NCI-H146 treated with DMSO at 0.1 percent for 48 hours (cell line): Measurements from ENCODE around the gene P2RX7.
"Not testable (repeated sequence)": the region's sequence is repeated elsewhere in the genome, so short reads cannot be mapped to it uniquely, and the experiment has no call there.

Experiments
- DNase-seq: peaks from one replicate; lab custom pipeline; 2025; ENCODE audit not compliant: unreplicated experiment; lab: John Stamatoyannopoulos, UW

Gene P2RX7

GRCh38 chr12:121170151-121170550 is 37.5 kb downstream of the P2RX7 start:
- no peak for DNase-seq

GRCh38 chr12:121170611-121171260 is 38.1 kb downstream of the P2RX7 start:
- no peak for DNase-seq

DNA sequence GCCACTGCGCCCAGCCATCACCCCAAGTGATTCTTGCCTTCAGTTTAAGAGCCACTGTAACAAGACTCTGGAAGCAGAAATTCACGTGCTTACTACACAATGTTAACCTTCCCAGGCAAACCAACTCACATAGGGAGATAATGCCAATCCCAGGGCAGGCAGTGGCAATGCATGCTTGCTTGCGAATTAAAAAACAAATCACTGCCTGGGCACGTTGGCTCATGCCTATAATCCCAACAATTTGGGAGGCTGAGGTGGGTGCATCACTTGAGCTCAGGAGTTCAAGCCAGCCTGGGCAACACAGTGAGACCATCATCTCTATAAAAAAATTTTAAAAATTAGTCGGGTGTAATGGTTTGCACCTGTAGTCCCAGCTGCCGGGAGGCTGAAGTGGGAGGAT is 39.5 kb downstream of the P2RX7 start:
- DNase-seq = no peak

DNA sequence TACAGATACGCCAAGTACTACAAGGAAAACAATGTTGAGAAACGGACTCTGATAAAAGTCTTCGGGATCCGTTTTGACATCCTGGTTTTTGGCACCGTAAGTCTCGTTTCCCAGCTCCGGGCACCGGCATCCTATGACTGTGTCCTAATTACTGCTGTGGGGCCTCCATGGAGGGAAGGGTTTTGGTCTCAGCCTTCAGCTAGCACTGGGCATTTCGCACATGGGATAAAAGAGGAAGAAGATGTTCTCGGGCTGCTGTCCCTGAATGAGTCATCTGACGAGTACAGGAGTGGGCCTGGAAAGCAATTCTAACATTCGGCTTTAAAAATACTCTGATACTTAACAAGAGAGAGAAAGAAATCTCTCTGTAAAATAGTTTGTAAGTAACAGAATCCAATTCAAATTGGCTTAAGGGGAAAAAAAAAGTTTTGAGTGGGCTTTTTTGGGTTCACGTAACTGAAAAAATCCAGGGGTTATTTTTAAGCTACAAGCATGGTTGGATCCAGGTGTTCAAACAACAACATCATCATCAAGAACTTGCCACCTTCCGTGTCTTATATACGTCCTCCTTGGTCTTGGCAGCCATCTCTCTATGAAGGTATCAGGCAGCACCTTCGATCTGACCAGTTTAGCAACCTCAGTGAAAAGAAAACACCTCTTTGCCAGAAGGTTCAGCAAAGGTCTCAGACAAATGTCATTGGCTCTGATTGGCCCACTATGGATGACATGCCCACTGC is 42.9 kb downstream of the P2RX7 start:
- DNase-seq = no peak

- no peak for DNase-seq
Measured at GRCh38 chr12:121176826-121177529, 44.3 kb downstream of the P2RX7 start.

DNA sequence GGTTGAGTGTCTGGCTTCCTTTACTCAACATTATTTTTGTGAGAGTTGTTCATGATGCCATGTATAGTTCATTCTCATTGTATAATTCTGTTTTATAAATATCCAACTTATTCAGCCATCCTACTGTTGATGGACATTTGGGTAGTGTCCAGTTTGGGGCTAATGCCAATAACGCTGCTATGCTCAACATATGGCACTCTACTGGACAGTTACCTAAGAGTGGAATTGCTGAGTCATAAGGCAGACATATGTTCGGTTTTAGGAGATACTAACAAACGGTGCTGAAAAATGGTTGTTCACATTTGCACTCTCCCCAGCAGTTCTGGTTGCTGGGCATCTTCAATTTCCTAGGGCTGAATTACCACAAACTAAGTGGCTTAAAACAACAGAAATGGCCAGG is 48.5 kb downstream of the P2RX7 start:
- no peak for DNase-seq

GRCh38 chr12:121182222-121182893 is 49.7 kb downstream of the P2RX7 start:
- DNase-seq = no peak

- DNase-seq = no peak
Measured at GRCh38 chr12:121184425-121184824, 51.7 kb downstream of the P2RX7 start.

DNA sequence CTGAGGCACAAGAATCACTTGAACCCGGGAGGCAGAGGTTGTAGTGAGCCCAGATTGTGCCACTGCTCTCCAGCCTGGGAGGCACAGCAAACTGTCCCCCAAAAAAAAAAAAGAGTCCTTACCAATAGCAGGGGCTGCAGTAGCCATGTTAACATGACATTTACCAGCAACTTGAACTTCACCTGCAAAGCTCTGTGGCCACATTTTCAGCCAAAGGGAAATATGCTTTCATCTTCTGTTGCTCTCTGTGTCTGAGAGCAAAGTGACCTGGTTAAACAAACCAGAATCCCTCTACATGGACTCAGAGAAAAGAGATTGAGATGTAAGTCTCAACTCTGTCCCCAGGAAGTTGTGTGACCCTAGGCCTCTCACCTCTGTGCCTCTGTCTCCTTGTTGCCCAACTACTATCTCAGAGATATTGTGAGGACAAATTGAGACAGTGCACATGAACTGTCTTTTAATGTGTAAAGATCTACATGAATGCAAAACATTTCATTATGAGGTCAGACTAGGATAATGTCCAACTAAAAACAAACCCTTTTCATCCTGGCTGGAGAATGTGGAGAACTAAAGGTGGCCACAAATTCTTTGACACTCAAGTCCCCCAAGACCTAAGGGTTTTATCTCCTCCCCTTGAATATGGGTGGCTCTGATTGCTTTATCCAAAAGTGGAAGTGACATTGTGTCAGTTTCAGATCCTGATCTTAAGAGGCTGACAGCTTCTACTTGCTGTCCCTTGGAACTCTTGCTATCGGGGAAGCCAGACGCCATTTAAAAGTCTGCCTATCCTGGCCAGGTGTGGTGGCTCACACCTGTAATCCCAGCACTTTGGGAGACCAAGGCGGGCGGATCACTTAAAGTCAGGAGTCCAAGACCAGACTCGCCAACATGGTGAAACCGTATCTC is 52.6 kb downstream of the P2RX7 start:
- DNase-seq = no peak

- DNase-seq = no peak
Measured at GRCh38 chr12:121186826-121187225, 54.1 kb downstream of the P2RX7 start.

GRCh38 chr12:121187501-121187900 is 54.8 kb downstream of the P2RX7 start:
- DNase-seq = no peak

- DNase-seq = no peak
Measured at GRCh38 chr12:121188227-121188626, 55.6 kb downstream of the P2RX7 start.

- DNase-seq = no peak
Measured at GRCh38 chr12:121189131-121189530, 56.5 kb downstream of the P2RX7 start.

- DNase-seq = no peak
Measured at GRCh38 chr12:121189619-121190155, 57.0 kb downstream of the P2RX7 start.

DNA sequence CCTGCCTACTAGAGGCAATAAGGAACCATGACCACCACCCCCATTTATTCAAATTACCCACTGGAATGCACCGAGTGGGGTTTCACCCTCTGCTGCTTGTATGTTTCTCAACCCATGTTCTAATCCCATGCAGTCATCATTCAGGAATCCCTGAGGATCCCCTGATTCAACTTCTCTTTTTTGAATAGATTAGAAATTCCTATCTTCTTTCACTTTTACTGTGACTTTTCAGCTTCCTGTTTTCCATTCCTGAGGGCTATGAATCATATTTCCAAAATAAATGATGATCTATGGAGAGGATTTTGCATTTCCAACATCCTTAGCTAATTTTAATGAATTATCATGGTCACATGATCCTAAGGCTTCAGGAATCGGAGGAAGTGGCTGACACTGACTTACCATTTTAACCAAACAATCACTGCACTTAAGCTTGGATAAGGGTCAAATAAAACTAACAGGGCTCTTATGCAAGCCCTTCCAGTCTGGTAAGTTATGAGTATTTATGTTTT is 57.9 kb downstream of the P2RX7 start:
- no peak for DNase-seq

- DNase-seq = no peak
Measured at GRCh38 chr12:121191151-121191550, 58.5 kb downstream of the P2RX7 start.

DNA sequence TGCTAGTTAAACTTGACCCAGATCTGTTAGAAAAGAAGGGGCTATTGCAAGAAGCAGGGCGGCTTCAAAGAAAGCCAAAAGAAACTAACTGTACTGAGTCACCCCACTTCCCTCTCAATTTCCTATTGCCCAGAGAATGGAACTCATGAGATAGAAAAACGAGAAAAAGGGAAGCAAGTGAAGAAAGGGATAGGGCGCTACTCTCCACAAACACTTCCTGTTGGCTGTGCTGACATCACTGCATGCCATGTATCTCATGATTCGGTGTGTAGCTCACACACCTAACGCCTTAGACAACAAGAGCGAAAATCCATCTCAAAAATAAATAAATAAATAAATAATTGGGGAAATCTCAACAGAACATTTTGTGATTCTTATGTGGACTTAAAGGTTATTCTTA is 64.2 kb downstream of the P2RX7 start:
- no peak for DNase-seq

DNA sequence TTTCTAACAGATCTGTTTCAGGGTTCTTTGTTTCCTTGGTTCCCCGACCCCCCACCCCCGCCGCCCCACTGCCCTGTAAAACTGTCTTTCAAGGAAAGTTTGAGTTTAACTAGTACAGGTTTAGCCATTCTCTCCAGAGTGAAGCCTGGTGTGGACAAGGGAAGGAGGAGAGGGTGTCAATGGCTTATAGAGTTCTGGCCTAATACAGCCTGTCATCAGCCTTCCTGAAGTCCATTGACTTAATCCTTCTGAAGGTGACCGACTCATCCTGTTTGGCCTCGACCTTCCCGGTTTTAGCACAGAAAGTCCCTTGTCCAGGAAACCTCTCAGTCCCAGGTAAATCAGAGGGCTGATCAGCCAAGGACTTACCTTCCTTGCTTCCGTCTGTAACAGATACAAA is 66.3 kb downstream of the P2RX7 start:
- no peak for DNase-seq

GRCh38 chr12:121201140-121201539 is 68.5 kb downstream of the P2RX7 start:
- not testable (repeated sequence) for DNase-seq
